ENCODE data around the gene ADNP. TPM values are rescaled to one million over a fixed set of nuclear protein-coding genes. Genes with fewer than 3 reads are reported as not detected.

Gene ADNP
- total RNA-seq, 1 donor: 23.5 TPM

DNA sequence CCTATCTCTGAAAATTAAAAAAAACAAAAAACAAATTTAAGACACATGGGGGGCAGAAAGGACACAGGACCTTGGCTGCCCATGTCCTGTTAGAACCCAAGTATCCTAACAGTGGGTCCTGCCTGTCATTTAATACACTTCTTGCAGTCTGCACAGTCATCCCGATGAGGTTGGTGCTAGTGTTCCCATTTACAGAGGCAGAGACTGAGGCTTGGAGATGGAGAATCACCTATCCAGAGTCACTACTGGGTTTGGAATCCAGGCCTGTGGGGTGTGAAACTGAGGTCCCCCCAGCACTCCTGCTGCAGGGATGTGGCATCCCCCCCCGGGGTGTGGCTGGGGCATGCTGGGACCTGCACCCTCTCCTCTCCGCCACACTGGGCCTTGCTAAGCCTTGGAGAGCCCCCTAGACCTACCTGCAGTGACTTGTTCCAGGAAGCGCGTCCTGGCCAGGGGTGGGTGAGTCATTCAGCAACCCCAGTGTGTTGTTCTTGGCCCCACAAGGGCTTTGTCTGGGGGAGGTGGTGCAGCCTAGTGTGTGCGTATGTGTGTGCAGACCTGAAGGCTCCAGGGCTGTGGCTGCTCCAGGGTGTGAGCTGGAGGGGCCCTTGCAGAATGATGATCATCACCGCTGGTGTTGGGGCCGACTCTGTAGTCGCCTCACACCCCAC, 86.7 kb downstream of the ADNP start:
- no peak overlapping the region for H2AFZ ChIP-seq (ENCODE audit: low read length)

DNA sequence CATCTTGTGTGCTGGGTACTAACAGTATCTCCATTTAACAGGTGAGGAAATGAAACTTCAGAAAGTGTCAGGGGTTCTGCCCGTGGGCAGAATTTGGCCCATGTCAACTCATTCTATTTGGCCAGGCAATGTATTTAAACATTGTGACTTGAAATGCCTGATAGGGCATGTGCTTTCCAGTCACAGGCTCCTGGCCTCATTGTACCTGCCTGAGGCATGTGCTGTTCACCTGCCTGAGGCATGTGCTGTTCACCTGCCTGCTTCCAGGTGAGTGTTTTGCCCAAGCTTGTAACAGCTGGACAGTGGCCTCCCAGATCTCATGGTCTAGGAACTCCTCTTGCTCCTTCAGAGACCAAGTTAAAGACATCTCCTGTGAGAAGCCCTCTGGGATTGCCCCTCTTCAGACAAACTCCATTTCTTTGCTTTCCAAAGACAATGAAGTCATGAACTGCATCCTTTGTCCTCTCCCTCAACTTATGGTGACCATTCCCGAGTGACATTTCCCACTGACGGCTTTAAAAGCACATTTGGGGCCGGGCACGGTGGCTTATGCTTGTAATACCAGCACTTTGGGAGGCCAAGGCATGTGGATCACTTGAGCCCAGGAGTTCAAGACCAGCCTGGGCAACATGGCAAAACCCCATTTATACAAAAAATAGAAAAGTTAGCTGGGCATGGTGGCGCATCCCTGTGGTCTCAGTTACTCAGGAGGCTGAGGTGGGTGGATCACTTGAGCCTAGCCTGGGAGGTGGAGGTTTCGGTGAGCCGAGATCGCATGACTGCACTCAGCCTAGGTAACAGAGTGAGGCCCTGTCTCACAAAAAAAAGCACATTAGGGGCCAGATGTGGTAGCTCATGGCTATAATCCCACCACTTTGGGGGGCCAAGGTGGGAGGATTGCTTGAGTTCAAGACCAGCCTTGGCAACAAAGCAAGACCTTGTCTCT, 87.6 kb downstream of the ADNP start:
- Histone ChIP-seq H2AFZ (ENCODE audit: low read length) (no peak overlapping the region), H3K4me3 (ENCODE audit: insufficient read depth, low read length) (no peak overlapping the region), H3K27ac (ENCODE audit: low read depth, low read length) (no peak overlapping the region), H3K79me2 (ENCODE audit: insufficient read depth, low read length) (no peaks in the 10 kb centered on the region), H4K20me1 (ENCODE audit: insufficient read depth, low read length) (no peaks in the 10 kb centered on the region), H3K9me3 (ENCODE audit: low read depth, low read length) (no peaks in the 10 kb centered on the region), H3K4me2 (ENCODE audit: insufficient read depth, low read length) (no peak overlapping the region), H3K4me1 (ENCODE audit: insufficient read depth, low read length) (peaks cover 10% of the 10 kb centered on the region), H3K36me3 (ENCODE audit: insufficient read depth, low read length) (no peaks in the 10 kb centered on the region), H3K27me3 (ENCODE audit: insufficient read depth, low read length) (no peaks in the 10 kb centered on the region)
- TF ChIP-seq, protein P1, sequence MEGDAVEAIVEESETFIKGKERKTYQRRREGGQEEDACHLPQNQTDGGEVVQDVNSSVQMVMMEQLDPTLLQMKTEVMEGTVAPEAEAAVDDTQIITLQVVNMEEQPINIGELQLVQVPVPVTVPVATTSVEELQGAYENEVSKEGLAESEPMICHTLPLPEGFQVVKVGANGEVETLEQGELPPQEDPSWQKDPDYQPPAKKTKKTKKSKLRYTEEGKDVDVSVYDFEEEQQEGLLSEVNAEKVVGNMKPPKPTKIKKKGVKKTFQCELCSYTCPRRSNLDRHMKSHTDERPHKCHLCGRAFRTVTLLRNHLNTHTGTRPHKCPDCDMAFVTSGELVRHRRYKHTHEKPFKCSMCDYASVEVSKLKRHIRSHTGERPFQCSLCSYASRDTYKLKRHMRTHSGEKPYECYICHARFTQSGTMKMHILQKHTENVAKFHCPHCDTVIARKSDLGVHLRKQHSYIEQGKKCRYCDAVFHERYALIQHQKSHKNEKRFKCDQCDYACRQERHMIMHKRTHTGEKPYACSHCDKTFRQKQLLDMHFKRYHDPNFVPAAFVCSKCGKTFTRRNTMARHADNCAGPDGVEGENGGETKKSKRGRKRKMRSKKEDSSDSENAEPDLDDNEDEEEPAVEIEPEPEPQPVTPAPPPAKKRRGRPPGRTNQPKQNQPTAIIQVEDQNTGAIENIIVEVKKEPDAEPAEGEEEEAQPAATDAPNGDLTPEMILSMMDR (IDR thresholded peaks at IDR 0.05; ENCODE audit: extremely low read depth, low read depth, low read length): no peak
- no peak for DNase-seq (ENCODE audit: insufficient read length, low spot score, missing footprints)

More for the DNA sequence above, 86.7 kb downstream of the ADNP start:
- Histone ChIP-seq H3K4me3 (ENCODE audit: insufficient read depth, low read length) (no peak overlapping the region), H3K27me3 (ENCODE audit: insufficient read depth, low read length) (no peaks in the 10 kb centered on the region), H3K4me2 (ENCODE audit: insufficient read depth, low read length) (peak overlapping the region; percentile 36), H4K20me1 (ENCODE audit: insufficient read depth, low read length) (no peaks in the 10 kb centered on the region), H3K9me3 (ENCODE audit: low read depth, low read length) (no peaks in the 10 kb centered on the region), H3K27ac (ENCODE audit: low read depth, low read length) (no peak overlapping the region), H3K79me2 (ENCODE audit: insufficient read depth, low read length) (no peaks in the 10 kb centered on the region), H3K4me1 (ENCODE audit: insufficient read depth, low read length) (peaks cover 10% of the 10 kb centered on the region), H3K36me3 (ENCODE audit: insufficient read depth, low read length) (no peaks in the 10 kb centered on the region)
- DNase-seq (ENCODE audit: insufficient read length, low spot score, missing footprints): peak; percentile 94
- TF ChIP-seq, protein P1 (IDR thresholded peaks at IDR 0.05; ENCODE audit: extremely low read depth, low read depth, low read length): no peak

GRCh38 chr20:50842821-50843220, 88.4 kb downstream of the ADNP start:
- TF ChIP-seq, protein P1 (IDR thresholded peaks at IDR 0.05; ENCODE audit: extremely low read depth, low read depth, low read length): no peak
- H3K27ac ChIP-seq (ENCODE audit: low read depth, low read length): no peak overlapping the region
- peak; percentile 49 for DNase-seq (ENCODE audit: insufficient read length, low spot score, missing footprints)
- no peaks in the 10 kb centered on the region for H4K20me1 ChIP-seq (ENCODE audit: insufficient read depth, low read length)
- no peak overlapping the region for H3K4me2 ChIP-seq (ENCODE audit: insufficient read depth, low read length)
- H2AFZ ChIP-seq (ENCODE audit: low read length): no peak overlapping the region
- no peaks in the 10 kb centered on the region for H3K27me3 ChIP-seq (ENCODE audit: insufficient read depth, low read length)
- H3K79me2 ChIP-seq (ENCODE audit: insufficient read depth, low read length): no peaks in the 10 kb centered on the region
- H3K36me3 ChIP-seq (ENCODE audit: insufficient read depth, low read length): no peaks in the 10 kb centered on the region
- no peak overlapping the region for H3K4me3 ChIP-seq (ENCODE audit: insufficient read depth, low read length)
- no peaks in the 10 kb centered on the region for H3K9me3 ChIP-seq (ENCODE audit: low read depth, low read length)
- peaks cover 15% of the 10 kb centered on the region for H3K4me1 ChIP-seq (ENCODE audit: insufficient read depth, low read length)

Small RNA genes within 50 kb of the gene (small RNA-seq; reads per million reads assigned to genes)
- gene TMSB4XP6: not detected

Other genes starting within 250 kb of the ADNP start
- 1.1 and 2.4 TPM in 2 replicates for gene RIPOR3, start 239.9 kb downstream of the ADNP start, total RNA-seq
- 0.72 and 0.88 TPM in 2 replicates for gene PARD6B, start 199.9 kb downstream of the ADNP start, total RNA-seq
- gene BCAS4, start 136.4 kb downstream of the ADNP start, total RNA-seq: 2.4 and 2.9 TPM in 2 replicates
- 43.3 and 53.2 TPM in 2 replicates for gene DPM1, start 27.1 kb upstream of the ADNP start, total RNA-seq
- gene MOCS3, start 27.4 kb upstream of the ADNP start, total RNA-seq: 9.7 and 10.5 TPM in 2 replicates
- gene KCNG1, start 91.7 kb upstream of the ADNP start, total RNA-seq: 13.6 and 16.3 TPM in 2 replicates